HG03565 (cell line): ENCODE measurements around the gene ARPP21.

Experiments used
- ATAC-seq: cut with Tn5 transposase; IDR thresholded peaks from one replicate; pipeline ENCODE4 v1.9.1; 2021; ENCODE audit warnings: mild to moderate bottlenecking, moderate library complexity; ENCODE audit not compliant: unreplicated experiment

The ARPP21 gene

GRCh38 chr3:35733341-35733740, 94.0 kb downstream of the ARPP21 start:
- ATAC-seq, result no peak

GRCh38 chr3:35733864-35734263, 94.5 kb downstream of the ARPP21 start:
- no peak for ATAC-seq

GRCh38 chr3:35737080-35737479, 97.8 kb downstream of the ARPP21 start:
- ATAC-seq, result no peak

GRCh38 chr3:35737527-35737926, 98.2 kb downstream of the ARPP21 start:
- ATAC-seq, result no peak

GRCh38 chr3:35737934-35738706, 98.8 kb downstream of the ARPP21 start:
- ATAC-seq, result no peak

GRCh38 chr3:35739181-35739809, 100.0 kb downstream of the ARPP21 start:
- no peak for ATAC-seq

- ATAC-seq, result no peak
These were observed 100.7 kb downstream of the ARPP21 start for GRCh38 chr3:35739964-35740527.

- no peak for ATAC-seq
These were observed 103.9 kb downstream of the ARPP21 start for GRCh38 chr3:35743218-35743617.

GRCh38 chr3:35744419-35744818, 105.1 kb downstream of the ARPP21 start:
- ATAC-seq, result no peak

- ATAC-seq, result no peak
These were observed 106.0 kb downstream of the ARPP21 start for GRCh38 chr3:35745351-35745750.

- no peak for ATAC-seq
These were observed 106.6 kb downstream of the ARPP21 start for GRCh38 chr3:35745802-35746484.

GRCh38 chr3:35746492-35746891, 107.2 kb downstream of the ARPP21 start:
- no peak for ATAC-seq

- ATAC-seq, result no peak
These were observed 108.8 kb downstream of the ARPP21 start for GRCh38 chr3:35748144-35748543.

- no peak for ATAC-seq
These were observed 111.9 kb downstream of the ARPP21 start for GRCh38 chr3:35751207-35751606.

GRCh38 chr3:35757991-35758757, 118.8 kb downstream of the ARPP21 start:
- ATAC-seq, result no peak

GRCh38 chr3:35760146-35760545, 120.8 kb downstream of the ARPP21 start:
- ATAC-seq, result no peak

- no peak for ATAC-seq
These were observed 122.0 kb downstream of the ARPP21 start for GRCh38 chr3:35761311-35761710.

- ATAC-seq, result no peak
These were observed 133.2 kb downstream of the ARPP21 start for GRCh38 chr3:35772381-35773015.

GRCh38 chr3:35773417-35773816, 134.1 kb downstream of the ARPP21 start:
- ATAC-seq, result no peak

GRCh38 chr3:35776346-35776745, 137.0 kb downstream of the ARPP21 start:
- no peak for ATAC-seq
